Measurements from ENCODE around the gene CDK14. TPM values are rescaled to one million over a fixed set of nuclear protein-coding genes. Genes with fewer than 3 reads are reported as not detected.

CDK14 gene
- total RNA-seq, 4 donors from 2014 or later = 3.5 to 5.1 (median 3.9) TPM

DNA sequence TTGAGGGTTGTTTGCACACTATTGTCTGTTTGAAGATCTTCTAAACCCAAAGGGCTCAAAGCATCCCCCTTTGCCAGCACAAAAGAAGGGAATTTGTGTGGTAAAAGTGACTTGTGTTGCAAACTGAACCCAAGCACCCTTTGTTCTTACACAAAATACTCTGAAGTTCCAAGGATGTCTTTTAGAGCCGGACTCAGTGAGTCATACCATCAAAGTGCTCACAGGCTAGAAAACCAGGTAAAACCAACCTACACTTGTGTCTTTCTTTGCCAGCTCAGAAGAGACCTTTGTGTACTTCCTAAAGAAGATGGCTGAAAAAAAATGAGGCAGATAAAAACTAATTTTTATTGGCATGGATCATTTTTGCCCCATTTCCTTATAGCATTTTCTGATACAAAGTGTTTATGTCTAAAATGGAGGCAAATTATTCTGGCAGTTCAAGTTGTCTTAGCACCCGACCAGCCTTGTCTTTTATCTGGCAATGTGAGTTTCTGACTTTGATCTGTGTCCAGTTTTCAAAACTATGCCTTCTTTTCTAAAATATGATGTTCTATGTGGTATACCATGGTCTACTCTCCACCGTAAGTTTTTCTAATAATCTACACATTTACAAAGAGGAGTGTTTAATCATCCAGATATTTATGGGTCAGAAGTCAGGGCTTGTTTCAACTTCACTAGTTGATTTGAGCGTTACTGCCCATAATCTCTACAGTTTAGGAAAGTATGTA lies 539.7 kb downstream of the CDK14 start:
- WGBS = 53% methylated on average over 4 of the region's 4 CpGs
- Histone ChIP-seq H3K36me3 (no peaks in the 10 kb centered on the region), H3K4me1 (no peaks in the 10 kb centered on the region), H3K9me3 (no peaks in the 10 kb centered on the region), H3K4me3 (no peak overlapping the region), H3K27ac (no peak overlapping the region), H3K27me3 (no peaks in the 10 kb centered on the region)
- no peak for DNase-seq (ENCODE audit: low spot score in 2 of 2)
- TF ChIP-seq EP300 (IDR thresholded peaks at IDR 0.05) (no peak), POLR2A (IDR thresholded peaks at IDR 0.05) (no peak), POLR2AphosphoS5 (IDR thresholded peaks at IDR 0.05) (no peak)
- TF ChIP-seq, protein P1, sequence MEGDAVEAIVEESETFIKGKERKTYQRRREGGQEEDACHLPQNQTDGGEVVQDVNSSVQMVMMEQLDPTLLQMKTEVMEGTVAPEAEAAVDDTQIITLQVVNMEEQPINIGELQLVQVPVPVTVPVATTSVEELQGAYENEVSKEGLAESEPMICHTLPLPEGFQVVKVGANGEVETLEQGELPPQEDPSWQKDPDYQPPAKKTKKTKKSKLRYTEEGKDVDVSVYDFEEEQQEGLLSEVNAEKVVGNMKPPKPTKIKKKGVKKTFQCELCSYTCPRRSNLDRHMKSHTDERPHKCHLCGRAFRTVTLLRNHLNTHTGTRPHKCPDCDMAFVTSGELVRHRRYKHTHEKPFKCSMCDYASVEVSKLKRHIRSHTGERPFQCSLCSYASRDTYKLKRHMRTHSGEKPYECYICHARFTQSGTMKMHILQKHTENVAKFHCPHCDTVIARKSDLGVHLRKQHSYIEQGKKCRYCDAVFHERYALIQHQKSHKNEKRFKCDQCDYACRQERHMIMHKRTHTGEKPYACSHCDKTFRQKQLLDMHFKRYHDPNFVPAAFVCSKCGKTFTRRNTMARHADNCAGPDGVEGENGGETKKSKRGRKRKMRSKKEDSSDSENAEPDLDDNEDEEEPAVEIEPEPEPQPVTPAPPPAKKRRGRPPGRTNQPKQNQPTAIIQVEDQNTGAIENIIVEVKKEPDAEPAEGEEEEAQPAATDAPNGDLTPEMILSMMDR (IDR thresholded peaks at IDR 0.05) = no peak

DNA sequence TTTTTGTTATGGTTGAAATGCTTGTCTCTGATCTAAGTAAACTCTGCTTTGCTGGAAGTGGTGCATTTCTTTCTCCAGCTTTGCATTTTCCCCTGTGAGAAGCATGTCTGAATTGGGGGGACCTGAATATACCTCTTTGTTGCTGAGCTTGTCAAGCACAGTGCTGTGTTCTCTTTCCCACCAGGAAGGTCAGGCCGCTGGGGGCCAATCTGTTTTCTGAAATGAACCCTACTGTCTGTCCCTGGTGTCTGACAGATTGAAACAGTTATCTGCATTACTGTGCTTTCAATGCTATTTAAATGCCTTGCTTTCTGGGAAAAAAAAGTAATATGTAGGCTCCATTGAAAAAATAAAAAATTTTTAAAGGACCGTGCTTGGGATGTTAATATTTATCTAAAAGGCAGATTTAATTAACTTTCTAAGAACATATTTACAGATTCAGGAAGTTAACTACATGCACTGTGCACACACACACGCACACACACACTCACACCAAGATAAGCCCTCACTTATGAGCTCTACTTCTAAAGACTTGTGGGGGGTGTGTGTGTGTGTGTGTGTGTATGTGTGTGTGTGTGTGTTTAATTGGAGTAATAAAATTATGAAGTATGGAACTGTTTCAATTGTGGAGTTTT lies 541.1 kb downstream of the CDK14 start:
- Histone ChIP-seq H3K4me1 (no peaks in the 10 kb centered on the region), H3K4me3 (no peak overlapping the region), H3K27me3 (no peaks in the 10 kb centered on the region), H3K36me3 (no peaks in the 10 kb centered on the region), H3K9me3 (no peaks in the 10 kb centered on the region), H3K27ac (no peak overlapping the region)
- WGBS = 78% methylated on average over 3 of the region's 3 CpGs
- no peak for DNase-seq (ENCODE audit: low spot score in 2 of 2)
- TF ChIP-seq, protein P1 (IDR thresholded peaks at IDR 0.05) = no peak
- TF ChIP-seq POLR2A (IDR thresholded peaks at IDR 0.05) (no peak), EP300 (IDR thresholded peaks at IDR 0.05) (no peak)

DNA sequence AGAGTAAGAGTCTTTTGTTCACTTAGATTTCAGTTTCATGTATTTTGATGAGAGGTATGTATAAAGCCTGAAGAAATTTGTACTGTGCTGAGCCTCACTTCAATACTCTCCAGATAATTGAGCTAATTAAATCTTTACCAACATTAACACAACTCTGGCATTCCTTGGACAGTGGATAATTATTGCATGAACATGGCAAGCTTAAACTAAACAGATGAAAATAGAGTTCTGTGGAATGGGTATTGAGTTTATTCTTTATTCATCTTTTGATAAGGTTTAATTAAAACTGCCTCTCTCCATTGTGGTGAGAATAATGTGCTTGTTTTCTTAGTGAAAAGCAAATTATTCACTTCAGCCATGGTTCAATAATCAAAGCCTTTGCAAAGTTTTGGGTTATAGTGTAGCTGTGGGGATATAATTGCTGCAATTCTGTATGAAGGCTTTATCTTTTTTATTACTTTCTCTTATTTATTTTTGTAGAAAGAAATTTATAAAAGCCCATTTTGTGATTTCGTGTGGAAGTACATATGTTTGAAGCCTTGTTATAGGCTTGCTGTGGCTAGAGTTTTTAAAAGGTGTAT lies 541.8 kb downstream of the CDK14 start:
- Histone ChIP-seq H3K36me3 (no peaks in the 10 kb centered on the region), H3K27me3 (no peaks in the 10 kb centered on the region), H3K9me3 (no peaks in the 10 kb centered on the region), H3K4me3 (no peak overlapping the region), H3K27ac (no peak overlapping the region), H3K4me1 (no peaks in the 10 kb centered on the region)
- no peak for DNase-seq (ENCODE audit: low spot score in 2 of 2)
- TF ChIP-seq POLR2AphosphoS5 (IDR thresholded peaks at IDR 0.05) (no peak), POLR2A (IDR thresholded peaks at IDR 0.05) (no peak), EP300 (IDR thresholded peaks at IDR 0.05) (no peak)
- TF ChIP-seq, protein P1 (IDR thresholded peaks at IDR 0.05) = no peak
- 88% methylated on average over 1 of the region's 1 CpG for WGBS

DNA sequence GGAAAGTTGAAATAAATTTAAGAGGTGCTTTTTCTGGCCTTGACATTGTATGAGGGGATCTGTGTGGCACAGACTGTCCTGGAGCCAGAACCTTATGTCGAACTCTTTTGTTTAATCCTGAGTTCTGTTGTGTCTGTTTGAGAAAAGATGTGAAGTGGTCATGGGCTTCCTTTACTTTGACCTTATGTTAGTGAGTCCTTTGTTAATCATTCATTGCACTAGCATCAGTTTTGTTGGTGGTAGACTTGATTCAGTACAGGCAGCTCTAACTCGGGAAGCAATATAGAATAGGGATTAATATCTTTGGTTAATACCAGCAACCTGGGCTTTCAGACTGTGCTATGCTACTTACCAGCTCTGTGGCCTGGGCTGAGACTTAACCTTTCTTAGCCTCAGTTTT lies 544.2 kb downstream of the CDK14 start:
- TF ChIP-seq, protein P1 (IDR thresholded peaks at IDR 0.05) = no peak
- TF ChIP-seq POLR2AphosphoS5 (IDR thresholded peaks at IDR 0.05) = no peak
- no peak for TF ChIP-seq EP300 (IDR thresholded peaks at IDR 0.05)
- no peak for TF ChIP-seq POLR2A (IDR thresholded peaks at IDR 0.05)
- Histone ChIP-seq H3K4me1 (no peaks in the 10 kb centered on the region), H3K9me3 (no peaks in the 10 kb centered on the region), H3K36me3 (no peaks in the 10 kb centered on the region), H3K27me3 (no peaks in the 10 kb centered on the region), H3K4me3 (no peak overlapping the region), H3K27ac (no peak overlapping the region)
- DNase-seq (ENCODE audit: low spot score in 2 of 2) = no peak
- WGBS = 93% methylated on average over 2 of the region's 2 CpGs

DNA sequence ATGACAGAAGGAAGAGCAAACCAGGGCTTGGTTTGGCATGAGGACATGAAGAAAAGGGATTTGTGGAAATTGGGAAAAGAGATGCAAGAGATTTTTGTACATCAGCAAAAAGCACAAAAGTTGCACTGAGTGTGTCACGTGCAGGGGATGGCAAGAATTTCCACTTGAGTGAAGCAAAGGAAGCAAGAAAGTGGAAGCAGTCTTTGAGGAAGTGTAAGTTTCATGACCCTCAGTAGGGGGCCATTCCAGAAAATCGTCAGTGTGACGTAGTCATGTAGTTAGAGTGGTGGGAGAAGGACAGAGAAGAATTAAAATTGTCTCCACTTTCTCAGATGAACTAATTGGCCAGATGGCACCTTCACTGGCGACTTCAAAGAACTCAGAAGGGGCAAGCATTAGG lies 544.9 kb downstream of the CDK14 start:
- H3K4me3 ChIP-seq = no peak overlapping the region
- no peak overlapping the region for H3K27ac ChIP-seq
- WGBS = 70% methylated on average over 4 of the region's 4 CpGs
- H3K9me3 ChIP-seq = no peaks in the 10 kb centered on the region
- no peaks in the 10 kb centered on the region for H3K36me3 ChIP-seq
- TF ChIP-seq, protein P1 (IDR thresholded peaks at IDR 0.05) = no peak
- TF ChIP-seq POLR2AphosphoS5 (IDR thresholded peaks at IDR 0.05) (no peak), POLR2A (IDR thresholded peaks at IDR 0.05) (no peak), EP300 (IDR thresholded peaks at IDR 0.05) (no peak)
- no peaks in the 10 kb centered on the region for H3K4me1 ChIP-seq
- no peaks in the 10 kb centered on the region for H3K27me3 ChIP-seq
- no peak for DNase-seq (ENCODE audit: low spot score in 2 of 2)
